GM21717 (cell line): ENCODE data around the gene ADGRB2.

ENCODE experiments used
- ATAC-seq: cut with Tn5 transposase; IDR thresholded peaks from one replicate; pipeline ENCODE4 v1.9.1; 2021; ENCODE audit warnings: mild to moderate bottlenecking, moderate library complexity; ENCODE audit not compliant: unreplicated experiment

ADGRB2 gene

GRCh38 chr1:31687601-31688000 is 76.5 kb downstream of the ADGRB2 start:
- no peak for ATAC-seq

- ATAC-seq: no peak
Observed at GRCh38 chr1:31685795-31686194, 78.3 kb downstream of the ADGRB2 start.

GRCh38 chr1:31683997-31684396 is 80.1 kb downstream of the ADGRB2 start:
- ATAC-seq: no peak

- ATAC-seq: no peak
Observed at GRCh38 chr1:31681415-31681814, 82.7 kb downstream of the ADGRB2 start.

DNA sequence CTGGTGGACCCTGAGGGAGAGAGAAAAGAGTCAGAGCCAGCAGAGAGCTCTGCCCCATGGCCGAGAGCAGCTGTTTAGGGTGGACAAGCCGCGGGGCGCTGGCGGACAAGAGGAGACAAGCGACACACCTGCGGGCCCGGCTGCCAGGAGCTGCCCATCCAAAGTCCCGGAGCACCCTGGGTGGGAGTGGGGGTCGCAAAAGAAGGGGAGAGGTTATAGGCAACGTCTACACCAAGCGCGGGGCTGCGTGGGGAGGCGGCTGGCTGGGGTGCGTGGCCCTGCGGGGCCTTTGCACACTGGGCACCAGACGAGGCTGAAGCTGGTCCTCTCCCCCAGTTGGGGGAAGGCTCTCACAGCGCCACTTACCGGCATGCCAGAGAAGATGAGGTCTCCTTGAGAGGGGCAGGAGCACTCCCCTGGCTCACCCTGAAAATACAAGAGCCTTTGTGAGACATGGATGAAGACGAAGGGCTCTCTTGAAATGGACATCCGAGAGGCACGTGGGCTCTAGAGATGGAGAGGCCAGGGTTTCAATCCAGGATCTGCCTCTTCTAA is 84.4 kb downstream of the ADGRB2 start:
- ATAC-seq: no peak

GRCh38 chr1:31679091-31679490 is 85.0 kb downstream of the ADGRB2 start:
- no peak for ATAC-seq

- ATAC-seq: no peak
Observed at GRCh38 chr1:31678681-31679080, 85.5 kb downstream of the ADGRB2 start.

DNA sequence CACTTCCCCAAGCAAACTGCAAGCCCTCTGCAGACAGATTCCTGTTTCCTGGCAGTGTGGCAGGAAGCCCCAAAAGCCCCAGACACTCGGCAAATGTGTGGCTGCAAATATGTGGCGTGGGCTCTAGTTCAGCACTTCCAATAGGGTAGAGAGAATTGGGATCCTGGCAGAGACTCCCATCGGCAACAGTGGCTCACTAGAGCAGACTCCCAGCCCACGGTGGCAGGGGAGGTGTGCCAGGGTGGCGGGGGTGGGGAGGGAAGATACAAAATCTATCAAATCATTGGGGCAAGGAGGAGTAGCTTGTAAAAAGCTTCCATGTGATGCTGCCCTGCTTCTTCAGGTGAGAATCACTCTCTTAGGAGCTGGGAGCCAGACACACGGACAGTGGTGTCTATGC is 86.2 kb downstream of the ADGRB2 start:
- no peak for ATAC-seq

- ATAC-seq: no peak
Observed at GRCh38 chr1:31677401-31677800, 86.7 kb downstream of the ADGRB2 start.
